B cell (primary cell): ENCODE measurements around the gene TEX26. TPM values are rescaled to one million over a fixed set of nuclear protein-coding genes. Genes with fewer than 3 reads are reported as not detected.

Experiments
- ATAC-seq: fragments of 200-7000 bp; cut with Tn5 transposase; one replicate; pipeline ENCODE4 v1.10.0; 2021; ENCODE audit warnings: low read depth, mild to moderate bottlenecking, moderate number of reproducible peaks, moderate library complexity
- CTCF ChIA-PET: fragments of 350-600 bp; sonication (Branson Sonifier 250); formaldehyde crosslinking; loops from one replicate; lab custom pipeline; 2021; ENCODE audit warnings: antibody characterized with exemption, inconsistent platforms; lab: Charles Lee
- POLR2A ChIA-PET: fragments of 350-600 bp; sonication (Branson Sonifier 250); formaldehyde crosslinking; loops from one replicate; lab custom pipeline; 2021; ENCODE audit warnings: antibody characterized with exemption; lab: Charles Lee
- DNase-seq: peaks from one replicate; pipeline ENCODE4 v3.0.0; 2013
- H2AFZ ChIP-seq: 2 replicates; pipeline ENCODE4 v1.6.1; 2012; ENCODE audit warnings: mild to moderate bottlenecking, low read depth, low read length; ENCODE audit not compliant: insufficient read depth, poor library complexity, severe bottlenecking
- H3K27ac ChIP-seq, 2 donors: 1 replicate in 1 of 2; 2 replicates in 1 of 2; pipeline ENCODE4 v1.5.1; 2012 to 2013; ENCODE audit warnings: low read length in 2 of 2, mild to moderate bottlenecking in 2 of 2, moderate library complexity in 1 of 2
- H3K27me3 ChIP-seq, 4 experiments: fragments of 200-600 bp in 1 of 4; sonication (generic) in 1 of 4; replicated peaks in 1 of 4; 1 replicate in 2 of 4; 2 replicates in 2 of 4; pipeline versions ENCODE4 v1.6.1 to v1.7.0; 2013 to 2016; ENCODE audit warnings: low read length in 3 of 4, mild to moderate bottlenecking in 2 of 4, mixed read lengths in 1 of 4, moderate library complexity in 1 of 4; ENCODE audit not compliant: insufficient read depth in 4 of 4, control insufficient read depth in 3 of 4; ENCODE audit errors: control extremely low read depth in 1 of 4
- H3K36me3 ChIP-seq, 2 experiments: replicated peaks in 1 of 2; 1 replicate in 1 of 2; 2 replicates in 1 of 2; pipeline versions ENCODE4 v1.6.1 to v1.7.1; 2013; ENCODE audit warnings: low read length in 1 of 2; ENCODE audit not compliant: insufficient read depth in 2 of 2, control insufficient read depth in 1 of 2; ENCODE audit errors: control extremely low read depth in 1 of 2, extremely low read depth in 1 of 2
- H3K4me1 ChIP-seq, 2 donors: fragments of 200-600 bp in 1 of 2; sonication (generic) in 1 of 2; 1 replicate in 1 of 2; 2 replicates in 1 of 2; pipeline versions ENCODE4 v1.5.1 to v1.6.1; 2013 to 2017; ENCODE audit warnings: low read length in 2 of 2; ENCODE audit not compliant: control insufficient read depth in 2 of 2, insufficient read depth in 2 of 2
- H3K4me2 ChIP-seq: replicated peaks from 2 replicates; pipeline ENCODE3; 2012; ENCODE audit warnings: mild to moderate bottlenecking, low read depth, low read length; ENCODE audit not compliant: poor library complexity, severe bottlenecking
- H3K4me3 ChIP-seq, 5 experiments: fragments of 200-600 bp in 1 of 5; sonication (generic) in 1 of 5; 1 replicate in 3 of 5; 2 replicates in 2 of 5; pipeline versions ENCODE4 v1.5.1 to v1.7.0; 2011 to 2016; ENCODE audit warnings: low read length in 4 of 5, mild to moderate bottlenecking in 4 of 5, low read depth in 2 of 5, control low read depth in 1 of 5, moderate library complexity in 1 of 5; ENCODE audit not compliant: insufficient read depth in 1 of 5; ENCODE audit errors: control extremely low read depth in 1 of 5, extremely low read depth in 1 of 5
- H3K79me2 ChIP-seq: fragments of 200-600 bp; sonication (generic); one replicate; pipeline ENCODE4 v1.6.0; 2016; ENCODE audit warnings: low read length; ENCODE audit not compliant: control insufficient read depth, insufficient read depth
- H3K9ac ChIP-seq: fragments of 200-600 bp; sonication (generic); 2 replicates; pipeline ENCODE4 v1.6.1; 2017; ENCODE audit warnings: mild to moderate bottlenecking, low read length, moderate library complexity
- H3K9me3 ChIP-seq, 3 donors: one replicate each; pipeline versions ENCODE4 v1.6.1 to v1.7.1; 2013; ENCODE audit warnings: low read length in 2 of 3; ENCODE audit not compliant: control insufficient read depth in 2 of 3, insufficient read depth in 1 of 3; ENCODE audit errors: control extremely low read depth in 1 of 3
- H4K20me1 ChIP-seq: 2 replicates; pipeline ENCODE4 v1.6.0; 2012; ENCODE audit warnings: mild to moderate bottlenecking, low read length; ENCODE audit not compliant: insufficient read depth, control insufficient read depth, poor library complexity, severe bottlenecking
- H3K27ac Mint-ChIP-seq: one replicate; pipeline ENCODE4 v1.8.0; 2021; ENCODE audit warnings: mixed read lengths
- H3K27me3 Mint-ChIP-seq: one replicate; pipeline ENCODE4 v1.8.0; 2021; ENCODE audit warnings: mixed read lengths
- H3K4me1 Mint-ChIP-seq: one replicate; pipeline ENCODE4 v1.8.0; 2021; ENCODE audit warnings: mixed read lengths
- H3K4me3 Mint-ChIP-seq: one replicate; pipeline ENCODE4 v1.8.0; 2021; ENCODE audit warnings: mixed read lengths
- H3K9me3 Mint-ChIP-seq: one replicate; pipeline ENCODE4 v1.8.0; 2022; ENCODE audit warnings: mixed read lengths; ENCODE audit not compliant: insufficient read depth
- EZH2 ChIP-seq: IDR thresholded peaks from 2 replicates; pipeline ENCODE4 v1.6.1; 2012; ENCODE audit warnings: borderline replicate concordance, low read depth, mild to moderate bottlenecking, moderate library complexity, low read length; ENCODE audit not compliant: insufficient read depth, poor library complexity, severe bottlenecking
- WGBS: methylation state at CpG from one replicate; pipeline ENCODE4 v1.1.5; 2013; ENCODE audit warnings: missing lambda C conversion rate; ENCODE audit not compliant: insufficient coverage; 5-methylcytosine and 5-hydroxymethylcytosine counted together
- intact Hi-C: fragments of 100-400 bp; cut with micrococcal nuclease; formaldehyde crosslinking; loops from one replicate; pipeline ENCODE4 v1.10.0; 2022
- polyA plus RNA-seq: library from polyadenylated mRNA; depleted of rRNA; stranded (reverse); fragments of >200 nt; gene quantifications from 2 replicates; pipeline ENCODE4 v1.2.3, GENCODE V29; 2012
- total RNA-seq, 2 donors: library from RNA; stranded (reverse); fragments of 120-200 nt in 1 of 2; gene quantifications; 1 replicate in 1 of 2; 2 replicates in 1 of 2; pipeline versions ENCODE4 v1.2.3 to v1.2.4, GENCODE V29; 2013 to 2022
- TF ChIP-seq, protein P1 (sequence below): fragments of 200-600 bp; IDR thresholded peaks from one replicate; pipeline ENCODE4 v1.8.0; 2022; ENCODE audit warnings: antibody characterized with exemption, mild to moderate bottlenecking

The TEX26 gene
- total and polyA plus RNA-seq, 2 donors (not counting 1 experiment from before 2014, with no cell fraction given) = not detected

DNA sequence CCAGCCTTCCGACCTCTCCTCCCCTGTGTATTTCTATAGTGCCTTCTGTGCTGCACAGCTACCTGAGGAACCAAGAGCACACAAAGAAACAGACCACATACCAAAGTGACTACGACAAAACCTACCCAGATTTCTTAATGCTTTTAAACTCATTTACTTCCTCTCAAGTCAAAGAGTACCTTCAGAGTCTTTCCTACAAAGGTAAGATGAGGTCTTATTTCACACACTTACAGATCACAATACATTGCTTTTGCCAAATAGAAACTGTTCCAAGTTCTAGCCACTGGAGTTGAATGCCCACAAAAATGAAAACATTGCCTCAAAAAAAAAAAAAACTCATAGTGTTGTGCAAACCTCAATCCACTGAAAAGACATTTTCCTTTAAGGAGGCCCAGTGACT is 36.4 kb downstream of the TEX26 start:
- no peak overlapping the region for H2AFZ ChIP-seq
- TF ChIP-seq EZH2 = no peak
- TF ChIP-seq, protein P1, sequence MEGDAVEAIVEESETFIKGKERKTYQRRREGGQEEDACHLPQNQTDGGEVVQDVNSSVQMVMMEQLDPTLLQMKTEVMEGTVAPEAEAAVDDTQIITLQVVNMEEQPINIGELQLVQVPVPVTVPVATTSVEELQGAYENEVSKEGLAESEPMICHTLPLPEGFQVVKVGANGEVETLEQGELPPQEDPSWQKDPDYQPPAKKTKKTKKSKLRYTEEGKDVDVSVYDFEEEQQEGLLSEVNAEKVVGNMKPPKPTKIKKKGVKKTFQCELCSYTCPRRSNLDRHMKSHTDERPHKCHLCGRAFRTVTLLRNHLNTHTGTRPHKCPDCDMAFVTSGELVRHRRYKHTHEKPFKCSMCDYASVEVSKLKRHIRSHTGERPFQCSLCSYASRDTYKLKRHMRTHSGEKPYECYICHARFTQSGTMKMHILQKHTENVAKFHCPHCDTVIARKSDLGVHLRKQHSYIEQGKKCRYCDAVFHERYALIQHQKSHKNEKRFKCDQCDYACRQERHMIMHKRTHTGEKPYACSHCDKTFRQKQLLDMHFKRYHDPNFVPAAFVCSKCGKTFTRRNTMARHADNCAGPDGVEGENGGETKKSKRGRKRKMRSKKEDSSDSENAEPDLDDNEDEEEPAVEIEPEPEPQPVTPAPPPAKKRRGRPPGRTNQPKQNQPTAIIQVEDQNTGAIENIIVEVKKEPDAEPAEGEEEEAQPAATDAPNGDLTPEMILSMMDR = no peak
- H3K79me2 ChIP-seq = no peaks in the 10 kb centered on the region
- no peak overlapping the region for H3K27ac ChIP-seq
- H3K4me2 ChIP-seq = no peak overlapping the region
- H4K20me1 ChIP-seq = no peaks in the 10 kb centered on the region
- H3K27me3 ChIP-seq = no peaks in the 10 kb centered on the region
- peaks cover 47% of the 10 kb centered on the region for H3K27me3 Mint-ChIP-seq
- no peak overlapping the region for H3K4me3 ChIP-seq
- ChIA-PET CTCF (no interaction called here), POLR2A (no interaction called here)
- no peaks in the 10 kb centered on the region for H3K4me1 Mint-ChIP-seq
- ATAC-seq = no peak
- H3K27ac Mint-ChIP-seq = no peak overlapping the region
- intact Hi-C loops = no loop called here
- H3K4me1 ChIP-seq = no peaks in the 10 kb centered on the region
- H3K9me3 Mint-ChIP-seq = no peaks in the 10 kb centered on the region
- 81% methylated on average over 2 of the region's 2 CpGs for WGBS
- H3K36me3 ChIP-seq = no peaks in the 10 kb centered on the region
- no peak for DNase-seq
- no peaks in the 10 kb centered on the region for H3K9me3 ChIP-seq
- no peak overlapping the region for H3K4me3 Mint-ChIP-seq
- H3K9ac ChIP-seq = no peak overlapping the region

DNA sequence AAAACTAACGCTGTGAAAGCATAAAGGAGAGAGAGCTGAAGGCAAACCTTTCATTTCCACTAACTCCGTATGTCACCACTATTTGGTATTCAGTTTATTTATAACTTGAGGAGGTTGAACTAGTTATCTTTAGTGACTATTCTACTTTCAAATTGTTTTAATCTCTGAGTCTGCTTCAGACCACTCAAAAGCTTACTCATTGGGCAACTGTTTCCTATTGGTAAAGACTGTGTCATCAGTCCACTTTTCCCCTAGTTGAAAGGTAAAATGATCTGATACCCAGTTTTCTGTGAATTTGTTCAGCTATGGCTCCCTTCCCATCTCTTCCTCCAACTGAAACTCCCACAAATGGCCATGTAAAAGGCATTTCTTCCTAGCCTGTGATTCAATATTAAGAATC is 39.1 kb downstream of the TEX26 start:
- Histone ChIP-seq H3K4me2 (no peak overlapping the region), H3K36me3 (no peaks in the 10 kb centered on the region), H2AFZ (no peak overlapping the region), H3K79me2 (no peaks in the 10 kb centered on the region), H3K4me1 (no peaks in the 10 kb centered on the region), H3K9me3 (no peaks in the 10 kb centered on the region), H3K9ac (no peak overlapping the region), H3K27ac (no peak overlapping the region), H3K4me3 (no peak overlapping the region), H4K20me1 (no peaks in the 10 kb centered on the region), H3K27me3 (no peaks in the 10 kb centered on the region)
- ChIA-PET CTCF (no interaction called here), POLR2A (no interaction called here)
- no CpG with 5 or more reads among the region's 2 CpGs for WGBS
- no peak for ATAC-seq
- no peak for TF ChIP-seq EZH2
- TF ChIP-seq, protein P1 = no peak
- no peaks in the 10 kb centered on the region for H3K4me1 Mint-ChIP-seq
- no peaks in the 10 kb centered on the region for H3K9me3 Mint-ChIP-seq
- no peak overlapping the region for H3K27ac Mint-ChIP-seq
- intact Hi-C loops = no loop called here
- H3K4me3 Mint-ChIP-seq = no peak overlapping the region
- H3K27me3 Mint-ChIP-seq = peaks cover 44% of the 10 kb centered on the region
- DNase-seq = no peak
